NAMALWA (cell line): ENCODE results near the gene JPT1.

Source experiments
- DNase-seq: peaks from one replicate; pipeline ENCODE4 v3.0.0-alpha.2; 2015; ENCODE audit warnings: low spot score

The JPT1 gene

GRCh38 chr17:75103601-75104554, 50.4 kb downstream of the JPT1 start:
- DNase-seq, result no peak

GRCh38 chr17:75102385-75102821, 51.9 kb downstream of the JPT1 start:
- DNase-seq, result peak; percentile 78

- DNase-seq, result no peak
Measured at GRCh38 chr17:75099881-75100595, 54.3 kb downstream of the JPT1 start.

DNA sequence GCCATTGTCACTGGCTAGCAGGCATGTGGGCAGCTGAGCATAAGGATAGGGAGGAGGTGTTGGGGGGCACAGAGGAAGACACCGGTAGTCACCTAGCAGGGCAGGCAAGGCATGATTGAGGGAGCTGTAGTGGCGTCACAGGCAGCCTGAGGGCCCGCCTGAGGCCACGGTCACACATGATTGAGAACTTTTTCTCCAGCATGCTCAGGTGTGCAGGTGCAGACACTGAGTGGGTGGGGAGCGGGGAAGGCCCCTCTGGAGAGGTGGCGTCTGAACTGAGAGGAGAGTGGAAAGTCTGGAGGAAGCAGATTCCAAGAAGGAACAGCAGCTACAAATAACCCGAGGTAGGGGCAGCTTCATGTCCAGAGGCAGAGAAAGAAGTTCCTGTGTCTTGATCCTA, 55.5 kb downstream of the JPT1 start:
- no peak for DNase-seq

- no peak for DNase-seq
Measured at GRCh38 chr17:75097865-75098264, 56.4 kb downstream of the JPT1 start.

- no peak for DNase-seq
Measured at GRCh38 chr17:75096082-75096625, 58.2 kb downstream of the JPT1 start.

DNA sequence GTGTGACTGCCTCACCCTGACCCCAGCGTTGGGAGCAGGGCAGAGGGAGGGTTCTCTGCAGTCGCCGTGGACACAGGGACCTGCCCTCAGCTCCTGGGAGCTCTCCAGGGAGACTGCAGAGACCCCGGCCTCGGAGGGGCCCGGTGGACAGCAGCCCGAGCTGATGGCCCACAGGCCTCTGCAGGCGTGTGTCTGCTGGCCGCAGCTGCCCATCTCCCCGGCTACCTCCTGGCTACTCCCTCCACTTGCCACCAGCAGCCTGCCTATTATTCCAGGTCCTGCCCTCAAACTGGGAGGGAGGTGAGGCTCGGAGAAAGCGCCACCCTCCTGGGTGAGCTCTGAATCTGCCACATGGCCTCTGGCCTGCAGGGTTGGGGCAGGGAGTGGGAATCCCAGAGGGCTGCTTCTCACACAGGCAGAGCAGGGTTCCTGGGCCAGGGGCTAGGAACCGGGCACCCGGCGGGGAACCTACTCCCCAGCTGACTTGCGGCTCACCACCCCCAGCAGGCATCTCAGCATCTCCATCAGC, 59.4 kb downstream of the JPT1 start:
- no peak for DNase-seq

GRCh38 chr17:75093548-75094158, 60.7 kb downstream of the JPT1 start:
- DNase-seq, result no peak

DNA sequence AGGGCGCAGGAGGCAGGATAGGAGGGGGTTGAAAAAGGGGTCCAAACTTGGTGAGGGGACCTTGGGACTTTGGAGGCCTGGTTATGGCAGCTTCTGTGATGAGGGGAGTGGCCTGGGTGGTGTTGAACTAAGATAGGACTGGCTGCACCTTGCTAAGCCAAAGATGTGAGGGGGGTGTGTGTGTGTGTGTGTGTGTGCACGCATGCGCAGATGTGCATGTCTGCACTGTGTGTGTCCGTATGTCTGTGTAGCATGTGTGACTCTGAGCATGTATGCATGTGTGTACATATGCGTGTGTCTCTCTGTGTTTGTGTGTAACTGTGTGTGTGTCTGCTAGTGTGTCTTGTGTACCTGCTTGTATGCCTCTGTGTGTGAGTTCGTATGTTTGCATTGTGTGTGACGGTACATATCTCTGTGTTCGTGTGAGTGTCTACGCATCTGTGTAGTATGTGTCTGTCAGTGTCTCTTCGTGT, 62.4 kb downstream of the JPT1 start:
- no peak for DNase-seq

DNA sequence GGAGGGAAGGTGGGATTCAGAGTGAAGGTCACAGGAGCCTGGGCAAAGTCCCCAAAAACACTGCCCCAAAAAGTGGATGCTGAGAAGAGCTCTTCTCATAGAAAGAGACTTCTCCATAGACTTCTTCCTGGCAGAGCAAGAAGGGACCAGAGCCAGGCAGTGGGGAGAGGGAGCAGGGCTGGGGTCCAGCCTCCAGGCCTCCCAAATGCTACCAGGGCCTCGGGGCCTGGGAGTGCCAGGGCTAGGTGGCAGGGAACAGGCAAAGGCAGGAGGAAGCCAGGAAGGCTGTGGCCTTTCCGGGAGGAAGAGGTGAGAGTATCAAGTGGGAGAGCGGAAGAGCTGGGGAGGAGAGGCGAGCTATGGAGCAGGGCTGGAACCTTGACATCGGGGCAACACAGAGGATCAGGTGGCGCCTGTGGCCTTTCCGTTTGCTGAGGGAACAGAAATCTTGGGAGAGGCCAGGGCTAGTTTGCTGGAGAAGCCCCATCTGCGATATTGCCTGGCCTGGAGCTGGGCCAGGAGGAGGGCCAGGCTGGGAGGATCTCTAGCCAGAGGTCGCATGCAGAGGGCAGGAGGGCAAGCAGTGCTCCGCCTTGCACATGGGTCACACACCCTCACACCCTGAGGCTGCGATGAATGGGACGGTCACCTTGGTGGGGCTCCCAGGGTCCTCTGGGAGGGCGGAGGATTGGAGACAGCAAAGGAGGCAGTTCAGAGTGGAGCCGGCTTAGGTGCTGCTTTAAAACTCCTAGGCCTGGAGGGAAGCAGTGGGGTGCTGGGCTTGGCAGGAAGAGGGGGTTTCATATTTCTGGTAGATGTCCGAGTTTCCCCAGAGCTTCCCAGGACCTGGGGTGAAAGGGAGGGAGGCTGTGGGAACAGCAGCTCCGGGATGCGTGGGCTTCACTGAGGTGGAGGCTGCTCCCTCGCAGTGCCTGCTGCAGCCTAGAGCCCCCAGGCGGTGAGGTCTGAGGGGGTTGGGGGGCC, 63.1 kb downstream of the JPT1 start:
- no peak for DNase-seq

DNA sequence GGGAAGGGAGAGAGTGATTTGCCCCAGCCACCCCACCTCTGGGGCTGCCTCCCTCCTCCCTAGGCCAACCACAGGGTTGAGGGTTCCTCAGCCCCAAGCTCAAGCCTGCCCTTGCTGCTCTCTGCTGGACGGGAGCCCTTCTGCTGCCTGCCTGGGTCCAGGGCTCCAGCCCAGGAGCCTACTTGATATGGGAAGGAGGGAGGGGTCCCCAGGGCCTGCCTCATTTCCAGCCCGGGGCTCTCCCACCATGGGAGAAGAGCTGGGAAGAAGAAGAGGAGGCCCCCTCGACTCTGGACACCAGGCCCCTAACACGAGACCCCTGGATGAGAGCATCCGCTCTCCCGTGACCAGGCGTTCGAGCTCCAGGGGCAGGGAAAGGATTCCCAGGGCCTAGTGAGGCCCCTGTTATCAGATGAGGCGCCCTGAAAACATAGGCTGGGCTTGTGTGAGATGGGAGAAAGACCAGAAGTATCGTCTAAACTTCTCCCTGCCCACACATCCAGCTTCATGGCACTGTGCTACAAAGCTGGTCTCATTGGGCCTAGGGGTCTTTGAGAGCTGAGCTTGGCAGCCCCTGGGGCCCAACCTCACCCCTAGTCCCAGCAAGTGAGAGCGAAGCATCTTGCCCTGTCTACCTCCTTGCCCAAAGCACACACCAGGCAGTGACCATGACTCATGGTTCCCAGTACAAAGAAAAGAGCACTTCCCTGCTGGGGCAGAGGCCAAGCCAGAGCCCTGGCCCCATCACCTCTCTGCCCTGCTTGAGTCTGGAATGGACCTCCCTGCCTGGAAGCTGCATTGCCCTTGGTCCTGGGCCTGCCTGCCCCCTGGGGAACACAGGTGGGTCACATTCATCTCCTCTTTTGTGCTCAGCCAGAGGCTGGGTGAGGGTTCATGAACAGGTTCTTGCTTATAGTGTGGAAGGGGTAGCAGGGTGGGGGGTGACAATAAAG, 65.6 kb downstream of the JPT1 start:
- DNase-seq, result no peak

GRCh38 chr17:75087558-75088453, 66.5 kb downstream of the JPT1 start, which contains the start of gene SLC16A5:
TSS of gene SLC16A5 (plus strand) at chr17:75087954. CDS start at chr17:75093637, 5,683 bp downstream.
- no peak for DNase-seq

DNA sequence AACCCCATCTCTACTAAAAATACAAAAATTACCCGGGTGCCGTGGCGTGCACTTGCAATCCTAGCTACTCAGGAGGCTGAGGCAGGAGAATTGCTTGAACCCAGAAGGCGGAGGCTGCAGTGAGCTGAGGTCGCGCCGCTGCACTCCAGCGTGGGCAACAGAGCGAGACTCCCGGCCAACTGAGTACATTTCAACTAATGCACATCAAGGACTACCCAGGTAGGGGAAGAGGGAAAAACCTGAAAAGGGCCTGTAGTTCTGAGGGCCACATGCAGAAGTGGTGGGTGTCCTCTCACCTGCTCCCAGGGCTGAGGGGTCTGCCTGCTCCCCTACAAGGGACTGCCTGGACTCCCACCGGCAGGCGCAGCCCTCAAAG, 67.1 kb downstream of the JPT1 start:
- DNase-seq, result no peak

DNA sequence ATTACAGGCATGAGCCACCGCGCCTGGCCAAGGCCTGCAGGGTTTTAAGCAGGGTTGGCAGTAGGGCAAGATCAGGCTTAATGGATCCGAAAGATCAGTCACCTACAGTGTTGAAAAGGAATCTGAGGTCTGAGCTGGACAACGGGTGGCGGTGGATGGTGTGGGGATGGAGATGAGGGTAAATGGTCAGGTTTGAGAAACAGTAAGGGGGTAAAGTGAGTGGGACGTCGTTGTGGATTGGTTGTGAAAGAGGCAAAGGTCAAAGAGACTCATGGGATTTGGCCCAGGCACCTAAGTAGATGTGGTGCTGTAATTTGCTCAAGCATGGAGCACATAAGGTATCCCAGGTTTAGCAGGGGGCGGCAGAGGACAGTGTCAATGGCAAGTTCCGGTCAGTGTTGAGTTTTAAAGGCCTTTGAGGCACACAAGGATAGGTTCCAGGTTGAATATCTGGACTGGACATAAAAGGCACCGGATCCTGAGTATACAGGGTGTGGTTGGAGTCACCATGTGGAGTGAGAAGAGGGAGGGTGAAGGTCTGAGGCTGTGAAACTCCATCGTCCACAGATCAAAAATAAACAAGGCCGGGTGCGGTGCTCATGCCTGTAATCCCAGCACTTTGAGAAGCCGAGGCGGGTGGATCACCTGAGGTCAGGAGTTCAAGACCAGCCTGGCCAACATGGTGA, 67.7 kb downstream of the JPT1 start:
- DNase-seq, result no peak
